ENCODE results near the gene ZNF460. TPM values are rescaled to one million over a fixed set of nuclear protein-coding genes. Genes with fewer than 3 reads are reported as not detected.
"Not testable (repeated sequence)": the region's sequence is repeated elsewhere in the genome, so short reads cannot be mapped to it uniquely, and the experiment has no call there.

Gene ZNF460
- polyA plus RNA-seq (ENCODE audit: insufficient read length), result 4.5 TPM

DNA sequence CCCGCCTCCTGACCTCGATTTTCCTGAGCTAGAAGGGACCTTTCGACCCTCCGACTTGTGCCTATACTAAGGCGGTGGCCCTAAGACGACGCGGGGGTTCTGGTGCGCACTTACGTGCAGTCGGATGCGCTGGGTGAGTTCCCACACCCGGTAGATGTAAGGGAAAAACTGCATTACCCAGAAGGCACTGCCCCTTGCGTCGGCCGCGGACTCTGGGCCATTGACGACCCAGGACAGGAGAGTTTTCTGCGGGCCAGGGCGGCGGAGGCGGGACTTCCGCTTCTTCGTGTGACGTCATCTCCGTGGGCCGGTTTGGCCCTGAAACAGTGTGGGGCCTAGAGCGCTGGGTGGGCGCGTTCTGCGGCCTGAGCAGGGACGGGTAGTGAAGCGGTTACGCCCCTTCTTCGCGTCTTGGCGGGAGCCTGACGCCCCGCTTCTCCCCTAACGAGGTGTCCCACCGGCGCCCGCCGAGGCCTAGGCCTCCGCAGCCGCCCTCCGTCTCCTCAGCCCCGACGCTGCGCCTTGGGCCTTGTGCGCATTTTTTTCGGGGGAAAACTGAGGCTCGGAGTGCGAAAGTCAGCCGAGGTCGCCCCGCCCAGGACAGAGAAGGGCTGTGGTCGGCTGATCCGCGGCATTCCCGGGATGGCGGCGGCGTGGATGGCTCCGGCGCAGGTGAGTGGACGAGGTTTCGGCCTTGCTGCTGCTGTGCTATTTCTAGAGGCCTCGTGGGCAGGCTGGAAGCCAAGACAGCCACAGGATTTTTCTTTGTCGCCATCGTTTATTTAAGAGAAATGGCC is at the start of gene ZNF460:
Gene ZNF460, plus strand, starts transcription at position 321 of the 797 bp plus-strand sequence. Its CDS starts 322 bp downstream, at position 643.
- DNase-seq, result peak; percentile 99

GRCh38 chr19:57231686-57232085 is 48.6 kb upstream of the ZNF460 start:
- DNase-seq, result no peak

DNA sequence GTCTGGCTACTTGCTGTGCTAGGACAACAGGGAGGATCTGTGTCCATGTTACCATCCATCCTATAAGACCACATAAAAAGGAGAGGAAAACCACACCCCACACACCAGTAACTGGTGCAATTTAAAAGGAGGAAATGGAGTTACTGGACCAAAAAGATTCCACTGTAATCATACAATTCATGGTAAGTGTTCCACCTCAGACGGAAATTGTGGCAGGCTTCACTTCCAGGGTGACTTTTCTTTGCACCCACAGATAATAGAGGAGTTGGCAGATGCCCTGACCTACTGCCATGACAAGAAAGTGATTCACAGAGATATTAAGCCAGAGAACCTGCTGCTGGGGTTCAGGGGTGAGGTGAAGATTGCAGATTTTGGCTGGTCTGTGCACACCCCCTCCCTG is 47.1 kb upstream of the ZNF460 start:
- no peak for DNase-seq

GRCh38 chr19:57239982-57240310 is 40.3 kb upstream of the ZNF460 start:
- no peak for DNase-seq

DNA sequence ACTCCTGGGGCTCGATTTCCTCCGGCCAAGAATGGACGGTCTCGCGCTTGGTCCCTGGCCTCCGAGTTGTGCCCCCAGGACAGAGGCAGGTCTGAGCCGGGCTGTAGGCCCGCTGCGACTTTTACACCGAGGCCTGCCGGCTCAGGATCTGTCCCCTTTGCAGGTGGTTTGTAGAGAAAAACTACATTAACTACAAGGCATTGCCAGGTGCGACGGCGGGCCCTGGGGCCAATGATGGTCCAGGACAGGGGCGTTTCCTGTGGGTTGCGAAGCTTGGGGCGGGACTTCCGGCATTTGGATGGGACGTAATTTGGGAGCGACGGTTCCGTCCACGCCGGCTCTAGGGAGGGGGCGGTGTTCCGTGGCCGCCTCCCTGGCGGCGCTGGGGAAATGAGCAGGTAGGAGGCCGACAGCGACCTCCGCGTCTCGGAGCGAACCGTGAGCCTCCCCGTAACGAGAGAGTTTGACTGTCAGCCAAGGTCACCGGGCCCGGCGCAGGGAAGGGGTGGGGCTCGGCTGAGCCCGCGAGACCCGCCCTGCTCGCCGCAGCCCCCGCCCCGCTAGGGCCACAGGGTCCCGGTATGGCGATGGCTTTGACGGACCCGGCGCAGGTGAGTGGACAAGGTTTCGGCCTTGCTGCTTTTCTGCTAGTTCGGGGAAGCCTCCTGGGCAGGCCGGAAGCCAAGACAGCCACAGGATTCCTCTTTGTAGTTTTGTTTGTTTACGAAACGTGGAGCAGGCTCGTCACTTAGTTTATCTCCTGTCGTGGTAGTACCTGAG is 39.8 kb upstream of the ZNF460 start, which contains the start of gene ZNF805:
Gene ZNF805, plus strand, starts transcription at position 322 of the 780 bp plus-strand sequence. Its CDS starts 260 bp downstream, at position 582.
- DNase-seq, result peak; percentile 96

DNA sequence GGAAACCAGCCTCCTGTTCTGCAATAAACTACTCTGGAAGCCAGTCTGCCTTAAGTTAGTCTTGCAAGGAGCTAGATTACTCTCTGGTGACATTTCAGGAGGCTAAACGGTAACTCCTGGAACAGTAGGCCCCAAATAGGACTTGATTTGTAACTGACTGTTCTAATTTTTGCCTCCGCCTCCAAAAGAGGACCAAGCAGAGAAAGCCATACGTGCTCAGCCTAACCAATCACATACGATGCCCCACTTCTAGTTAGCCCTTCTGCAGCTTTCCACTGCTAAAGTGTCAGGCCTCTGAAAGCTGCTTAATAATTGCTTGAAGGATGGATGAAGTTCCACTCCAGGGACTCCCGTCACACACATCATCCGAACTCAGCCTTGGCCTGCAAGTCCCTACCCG is 39.1 kb upstream of the ZNF460 start:
- DNase-seq, result peak; percentile 20

- no peak for DNase-seq
These were observed 37.5 kb upstream of the ZNF460 start for GRCh38 chr19:57242821-57243220.

DNA sequence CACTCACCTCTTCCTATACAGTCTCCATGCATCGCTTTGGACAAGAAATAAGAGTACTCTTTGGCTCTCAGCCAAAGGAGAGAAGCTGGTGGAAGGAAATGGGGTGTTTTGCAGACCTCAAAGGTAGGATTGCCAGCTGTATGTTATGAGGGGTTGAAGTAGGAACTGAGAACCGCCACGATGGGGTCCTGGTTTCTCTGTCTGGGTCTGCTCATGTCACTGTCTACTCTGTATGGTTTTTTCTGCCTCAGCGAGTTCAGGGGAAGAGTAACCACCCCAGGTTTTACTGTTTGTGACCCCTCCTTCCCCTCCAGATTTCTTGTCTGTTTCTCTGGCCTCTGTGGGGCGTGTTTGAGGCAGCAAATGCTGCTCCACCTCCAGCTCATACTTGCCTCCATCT is 35.8 kb upstream of the ZNF460 start:
- DNase-seq, result no peak

- no peak for DNase-seq
These were observed 35.2 kb upstream of the ZNF460 start for GRCh38 chr19:57245066-57245465.

GRCh38 chr19:57245959-57246358 is 34.3 kb upstream of the ZNF460 start:
- DNase-seq, result no peak

GRCh38 chr19:57248646-57249045 is 31.6 kb upstream of the ZNF460 start:
- DNase-seq, result no peak

DNA sequence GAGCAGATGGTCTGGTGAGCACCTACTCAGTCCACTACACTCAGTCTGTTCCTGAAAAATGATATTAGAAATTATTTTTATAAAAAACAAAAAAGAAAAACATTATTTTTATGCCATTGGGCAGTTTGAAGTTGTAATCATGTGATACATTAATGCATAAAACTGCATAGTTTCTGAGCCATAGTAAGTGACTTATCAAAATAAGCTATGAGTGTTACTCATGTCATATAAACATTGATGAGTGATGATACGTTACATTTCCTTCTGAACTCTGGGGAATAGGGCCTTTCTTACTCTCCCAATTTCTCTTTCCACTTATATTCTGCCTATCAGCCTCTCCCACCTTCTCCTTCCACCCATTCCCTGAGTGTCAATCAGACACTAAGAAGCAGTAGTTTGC is 31.0 kb upstream of the ZNF460 start:
- DNase-seq, result no peak

DNA sequence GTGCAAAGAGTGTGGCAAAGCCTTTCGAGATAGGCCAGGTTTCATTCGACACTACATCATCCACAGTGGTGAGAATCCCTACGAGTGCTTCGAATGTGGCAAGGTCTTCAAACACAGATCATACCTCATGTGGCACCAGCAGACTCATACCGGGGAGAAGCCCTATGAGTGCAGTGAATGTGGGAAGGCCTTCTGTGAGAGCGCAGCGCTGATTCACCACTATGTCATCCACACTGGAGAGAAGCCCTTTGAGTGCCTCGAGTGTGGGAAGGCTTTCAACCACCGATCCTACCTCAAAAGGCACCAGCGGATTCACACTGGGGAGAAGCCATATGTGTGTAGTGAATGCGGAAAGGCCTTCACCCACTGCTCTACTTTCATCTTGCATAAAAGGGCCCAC is 26.5 kb upstream of the ZNF460 start:
- DNase-seq, result not testable (repeated sequence)

GRCh38 chr19:57262044-57262443 is 18.2 kb upstream of the ZNF460 start:
- no peak for DNase-seq

- no peak for DNase-seq
These were observed 17.0 kb upstream of the ZNF460 start for GRCh38 chr19:57263244-57263741.

GRCh38 chr19:57267291-57267690 is 13.0 kb upstream of the ZNF460 start:
- no peak for DNase-seq

DNA sequence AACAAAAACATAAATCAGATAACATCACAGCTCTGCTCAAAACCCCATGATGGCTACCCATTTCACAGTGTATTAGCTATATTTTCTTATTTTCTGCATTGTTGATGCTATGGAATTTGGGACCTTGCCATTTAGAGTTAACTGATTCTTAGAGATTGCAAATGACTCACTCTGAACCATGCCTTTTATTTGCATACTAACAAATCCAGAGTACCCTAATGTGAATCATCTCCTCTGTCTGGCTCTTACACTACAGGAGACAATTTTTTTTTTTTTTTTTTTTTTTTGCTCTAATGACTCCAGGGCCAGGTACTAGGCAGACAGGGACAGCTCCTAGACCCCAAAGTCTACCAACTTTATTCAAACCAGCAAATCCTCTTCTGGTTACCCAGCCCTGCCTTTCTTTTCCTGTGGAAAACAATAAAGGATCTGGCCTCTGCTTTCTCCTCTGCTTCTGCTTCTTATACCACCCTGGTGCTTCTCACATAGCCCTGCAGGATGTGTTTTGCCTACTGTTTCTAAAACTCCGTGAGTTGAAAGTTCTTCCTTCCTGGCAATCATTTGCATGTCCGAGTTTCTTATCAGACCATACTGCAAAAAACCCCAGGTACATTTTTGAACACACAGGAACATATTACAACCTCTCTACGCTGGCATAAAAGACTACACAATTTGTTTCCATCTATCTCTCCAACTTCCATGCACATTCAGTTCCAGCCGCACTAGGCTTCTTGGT is 10.6 kb upstream of the ZNF460 start:
- no peak for DNase-seq

DNA sequence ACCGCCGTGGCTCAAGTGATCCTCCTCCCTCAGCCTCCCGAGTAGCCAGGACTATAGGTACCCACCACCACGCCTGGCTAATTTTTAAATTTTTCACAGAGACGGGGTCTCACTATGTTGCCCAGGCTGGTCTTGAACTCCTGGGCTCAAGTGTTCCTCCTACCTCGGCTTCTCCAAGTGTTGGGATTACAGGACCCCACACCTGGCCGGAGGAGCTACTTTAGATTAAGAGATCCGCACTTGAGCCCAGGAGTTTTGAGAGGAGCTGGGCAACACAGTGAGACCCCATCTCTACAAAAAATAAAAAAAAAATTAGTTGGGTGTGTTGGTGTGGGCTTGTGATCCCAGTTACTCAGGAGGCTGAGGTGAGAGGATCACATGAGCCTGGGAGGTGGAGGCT is 9.0 kb upstream of the ZNF460 start:
- no peak for DNase-seq

DNA sequence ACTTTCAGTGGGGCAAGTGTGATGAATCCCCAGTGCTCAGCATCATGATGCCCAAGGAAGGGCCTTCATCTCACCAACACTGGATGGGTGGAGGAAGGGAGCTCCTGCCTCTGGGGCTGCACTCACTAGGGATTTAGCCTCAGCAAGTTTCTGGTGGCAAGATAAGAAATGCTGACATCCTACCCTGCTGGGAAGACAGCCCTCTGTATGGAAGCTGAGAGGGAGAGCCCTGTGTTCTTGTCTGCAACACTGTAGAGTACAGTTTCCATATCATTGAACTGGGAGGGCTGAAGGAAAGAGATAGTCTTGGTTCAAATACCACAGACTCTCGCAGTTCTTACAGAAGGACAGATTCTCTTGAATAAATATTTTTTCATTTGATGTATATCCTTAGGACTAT is 7.3 kb upstream of the ZNF460 start:
- DNase-seq, result no peak

DNA sequence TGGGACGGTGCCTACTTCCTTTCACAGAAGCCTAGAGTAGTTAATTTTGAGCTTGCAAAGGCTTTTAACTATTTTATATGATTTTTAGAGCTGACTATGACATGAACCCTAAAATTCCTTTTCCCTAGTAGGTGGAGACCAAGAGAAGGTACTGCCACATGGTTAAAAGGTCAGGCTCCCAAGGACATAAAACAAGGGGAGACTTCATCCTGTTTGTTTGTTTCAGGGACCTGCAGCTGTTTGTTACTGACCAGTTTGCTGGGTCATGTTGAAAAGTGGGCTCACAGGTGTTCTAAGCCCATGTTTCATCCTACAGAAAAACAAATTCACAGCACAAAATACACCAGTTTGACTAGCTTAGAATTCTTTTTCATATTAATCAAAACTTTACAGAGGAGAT is 3.9 kb upstream of the ZNF460 start:
- DNase-seq, result no peak

GRCh38 chr19:57278481-57278880 is 1.8 kb upstream of the ZNF460 start:
- DNase-seq, result not testable (repeated sequence)

- peak; percentile 97 for DNase-seq
These were observed 694 bp upstream of the ZNF460 start for GRCh38 chr19:57279418-57280164.

All from hindlimb muscle (tissue), 1 donor.